HEK293 (cell line): Measurements from ENCODE around the gene GSK3B.

Source experiments
- KLF9 ChIP-seq: fragments of 450-650 bp; formaldehyde crosslinking; IDR thresholded peaks from 2 replicates; pipeline ENCODE4 v1.5.1; 2016; ENCODE audit warnings: missing biosample characterization, missing genetic modification characterization, low read depth
- MYNN ChIP-seq: fragments of 450-650 bp; formaldehyde crosslinking; IDR thresholded peaks from 2 replicates; pipeline ENCODE4 v1.5.1; 2016; ENCODE audit warnings: missing biosample characterization, missing genetic modification characterization, borderline replicate concordance
- ZIC2 ChIP-seq: fragments of 450-650 bp; formaldehyde crosslinking; IDR thresholded peaks from 2 replicates; pipeline ENCODE4 v1.5.1; 2016; ENCODE audit warnings: missing biosample characterization, missing genetic modification characterization
- ZNF24 ChIP-seq: fragments of 450-650 bp; formaldehyde crosslinking; IDR thresholded peaks from 2 replicates; pipeline ENCODE4 v1.5.1; 2016; ENCODE audit warnings: missing biosample characterization, missing genetic modification characterization
- ZNF274 ChIP-seq, 2 experiments: fragments of 200-500 bp in 1 of 2; fragments of 450-650 bp in 1 of 2; sonication (Bioruptor generic) in 1 of 2; formaldehyde crosslinking in 1 of 2; IDR thresholded peaks; 2 replicates each; pipeline versions ENCODE4 v1.5.1 to v1.6.1; 2014 to 2016; ENCODE audit warnings: borderline replicate concordance in 1 of 2, inconsistent platforms in 1 of 2, low read length in 1 of 2, missing biosample characterization in 1 of 2, missing genetic modification characterization in 1 of 2
- ZNF335 ChIP-seq: fragments of 450-650 bp; formaldehyde crosslinking; conservative IDR thresholded peaks from 2 replicates; pipeline ENCODE4 v1.5.1; 2016; ENCODE audit warnings: missing biosample characterization, missing genetic modification characterization
- ZNF416 ChIP-seq: fragments of 450-650 bp; formaldehyde crosslinking; IDR thresholded peaks from 2 replicates; pipeline ENCODE4 v1.5.1; 2016; ENCODE audit warnings: missing biosample characterization, missing genetic modification characterization
- ZNF561 ChIP-seq: fragments of 450-650 bp; IDR thresholded peaks from 2 replicates; pipeline ENCODE4 v1.5.1; 2018; ENCODE audit warnings: missing biosample characterization, missing genetic modification characterization, borderline replicate concordance
- ZNF843 ChIP-seq: fragments of 450-650 bp; formaldehyde crosslinking; IDR thresholded peaks from 2 replicates; pipeline ENCODE4 v1.5.1; 2016; ENCODE audit warnings: missing biosample characterization, missing genetic modification characterization
- TF ChIP-seq, protein P1 (sequence below): fragments of 450-650 bp; formaldehyde crosslinking; IDR thresholded peaks from 2 replicates; pipeline ENCODE4 v1.5.1; 2016; ENCODE audit warnings: missing biosample characterization, missing genetic modification characterization
- TF ChIP-seq, protein P2 (sequence below): fragments of 450-650 bp; formaldehyde crosslinking; IDR thresholded peaks from 2 replicates; pipeline ENCODE4 v1.5.1; 2016; ENCODE audit warnings: missing biosample characterization, missing genetic modification characterization, borderline replicate concordance

DNA sequence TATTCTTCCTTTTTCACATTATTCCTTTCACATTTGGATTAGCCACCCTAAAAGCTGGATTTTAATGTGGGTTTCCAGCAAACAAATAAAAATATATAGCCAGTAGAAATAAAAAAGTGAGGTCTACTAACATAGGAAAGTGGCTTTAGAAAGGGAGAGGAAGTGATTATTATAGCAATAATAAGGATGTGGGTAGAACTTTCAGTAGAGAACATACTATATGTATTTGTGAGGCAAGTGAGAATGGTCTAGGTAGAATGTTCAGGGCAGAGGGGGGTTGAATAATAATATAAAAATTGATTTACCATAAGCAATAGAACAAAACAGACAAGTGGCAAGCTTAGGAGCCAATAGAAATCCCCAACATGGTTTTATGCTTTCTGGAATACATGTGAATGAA, 223.7 kb downstream of the GSK3B start:
- TF ChIP-seq ZNF274 (IDR thresholded peaks at IDR 0.05; ENCODE audit: low read length) (no peak), ZNF274 (tag by site-specific recombination; IDR thresholded peaks at IDR 0.05; ENCODE audit: borderline replicate concordance) (no peak), ZNF24 (tag by site-specific recombination) (no peak), MYNN (tag by site-specific recombination) (no peak), ZNF843 (tag by site-specific recombination) (no peak), KLF9 (tag by site-specific recombination) (no peak), ZNF335 (tag by site-specific recombination) (no peak), ZNF416 (tag by site-specific recombination) (no peak), ZNF561 (tag by site-specific recombination) (no peak), ZIC2 (tag by site-specific recombination) (no peak)
- TF ChIP-seq, protein P1, sequence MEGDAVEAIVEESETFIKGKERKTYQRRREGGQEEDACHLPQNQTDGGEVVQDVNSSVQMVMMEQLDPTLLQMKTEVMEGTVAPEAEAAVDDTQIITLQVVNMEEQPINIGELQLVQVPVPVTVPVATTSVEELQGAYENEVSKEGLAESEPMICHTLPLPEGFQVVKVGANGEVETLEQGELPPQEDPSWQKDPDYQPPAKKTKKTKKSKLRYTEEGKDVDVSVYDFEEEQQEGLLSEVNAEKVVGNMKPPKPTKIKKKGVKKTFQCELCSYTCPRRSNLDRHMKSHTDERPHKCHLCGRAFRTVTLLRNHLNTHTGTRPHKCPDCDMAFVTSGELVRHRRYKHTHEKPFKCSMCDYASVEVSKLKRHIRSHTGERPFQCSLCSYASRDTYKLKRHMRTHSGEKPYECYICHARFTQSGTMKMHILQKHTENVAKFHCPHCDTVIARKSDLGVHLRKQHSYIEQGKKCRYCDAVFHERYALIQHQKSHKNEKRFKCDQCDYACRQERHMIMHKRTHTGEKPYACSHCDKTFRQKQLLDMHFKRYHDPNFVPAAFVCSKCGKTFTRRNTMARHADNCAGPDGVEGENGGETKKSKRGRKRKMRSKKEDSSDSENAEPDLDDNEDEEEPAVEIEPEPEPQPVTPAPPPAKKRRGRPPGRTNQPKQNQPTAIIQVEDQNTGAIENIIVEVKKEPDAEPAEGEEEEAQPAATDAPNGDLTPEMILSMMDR (tag by site-specific recombination): no peak
- TF ChIP-seq, protein P2, sequence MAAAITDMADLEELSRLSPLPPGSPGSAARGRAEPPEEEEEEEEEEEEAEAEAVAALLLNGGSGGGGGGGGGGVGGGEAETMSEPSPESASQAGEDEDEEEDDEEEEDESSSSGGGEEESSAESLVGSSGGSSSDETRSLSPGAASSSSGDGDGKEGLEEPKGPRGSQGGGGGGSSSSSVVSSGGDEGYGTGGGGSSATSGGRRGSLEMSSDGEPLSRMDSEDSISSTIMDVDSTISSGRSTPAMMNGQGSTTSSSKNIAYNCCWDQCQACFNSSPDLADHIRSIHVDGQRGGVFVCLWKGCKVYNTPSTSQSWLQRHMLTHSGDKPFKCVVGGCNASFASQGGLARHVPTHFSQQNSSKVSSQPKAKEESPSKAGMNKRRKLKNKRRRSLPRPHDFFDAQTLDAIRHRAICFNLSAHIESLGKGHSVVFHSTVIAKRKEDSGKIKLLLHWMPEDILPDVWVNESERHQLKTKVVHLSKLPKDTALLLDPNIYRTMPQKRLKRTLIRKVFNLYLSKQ (tag by site-specific recombination): no peak
